ENCODE results near the gene SRGAP2C.
"Not testable (repeated sequence)": the region's sequence is repeated elsewhere in the genome, so short reads cannot be mapped to it uniquely, and the experiment has no call there.

SRGAP2C gene

DNA sequence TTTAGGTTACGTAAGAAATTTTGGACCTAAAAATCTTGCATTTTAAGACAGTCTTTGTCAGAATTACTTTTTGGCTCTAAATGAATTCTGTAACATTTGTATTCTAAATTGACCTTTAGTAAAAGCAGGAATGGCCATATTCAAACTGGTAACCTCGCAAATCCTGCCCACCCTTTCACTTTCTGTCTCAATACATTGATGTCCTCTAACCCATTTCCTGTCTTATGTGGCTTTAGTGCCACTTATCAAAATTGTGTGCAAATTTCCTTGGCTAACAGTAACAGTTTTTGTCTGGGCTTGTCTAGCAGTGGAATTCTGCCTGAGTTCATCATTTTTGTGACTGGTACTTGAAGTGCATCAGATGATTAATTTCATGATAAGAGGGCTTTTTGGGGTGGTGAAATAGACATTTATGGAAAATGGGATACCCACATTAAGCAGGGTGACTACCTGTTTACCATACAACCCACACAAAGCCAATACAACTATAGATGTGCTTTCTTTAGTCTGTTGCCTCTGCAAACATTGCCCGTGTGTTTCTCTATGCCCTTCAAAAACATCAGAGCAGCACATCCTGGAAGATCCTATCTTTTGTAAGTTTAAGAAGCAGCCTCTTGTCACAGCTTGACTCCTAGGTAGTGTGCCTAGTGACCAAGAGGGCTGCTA, 205.3 kb downstream of the SRGAP2C start:
- DNase-seq = not testable (repeated sequence)

GRCh38 chr1:121392130-121392529, 207.4 kb downstream of the SRGAP2C start:
- not testable (repeated sequence) for DNase-seq

DNA sequence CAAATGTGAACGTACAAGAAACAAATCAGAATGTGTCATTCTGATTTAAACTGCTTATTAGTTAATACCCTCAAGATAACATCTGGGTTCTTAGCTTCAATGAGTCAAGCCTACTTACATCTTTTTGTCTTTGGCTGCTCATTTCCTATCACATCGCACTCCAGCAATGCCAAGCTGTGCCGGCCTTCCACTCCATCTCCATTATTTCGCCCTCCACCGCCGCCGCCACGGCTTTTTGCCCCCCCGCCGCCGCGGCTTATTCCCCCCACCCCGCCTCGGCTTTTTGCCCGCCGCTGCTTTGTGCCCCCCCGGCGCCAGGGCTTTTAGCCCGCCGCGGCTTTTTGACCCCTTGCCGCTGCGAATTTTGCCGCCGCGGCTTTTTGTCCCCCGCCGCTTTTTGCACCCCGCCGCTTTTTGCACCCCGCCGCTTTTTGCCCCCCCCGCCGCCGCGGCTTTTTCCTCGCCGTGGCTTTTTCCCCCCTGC, 211.0 kb downstream of the SRGAP2C start:
- not testable (repeated sequence) for DNase-seq

GRCh38 chr1:121396335-121397081, 211.7 kb downstream of the SRGAP2C start:
- DNase-seq = not testable (repeated sequence)

DNA sequence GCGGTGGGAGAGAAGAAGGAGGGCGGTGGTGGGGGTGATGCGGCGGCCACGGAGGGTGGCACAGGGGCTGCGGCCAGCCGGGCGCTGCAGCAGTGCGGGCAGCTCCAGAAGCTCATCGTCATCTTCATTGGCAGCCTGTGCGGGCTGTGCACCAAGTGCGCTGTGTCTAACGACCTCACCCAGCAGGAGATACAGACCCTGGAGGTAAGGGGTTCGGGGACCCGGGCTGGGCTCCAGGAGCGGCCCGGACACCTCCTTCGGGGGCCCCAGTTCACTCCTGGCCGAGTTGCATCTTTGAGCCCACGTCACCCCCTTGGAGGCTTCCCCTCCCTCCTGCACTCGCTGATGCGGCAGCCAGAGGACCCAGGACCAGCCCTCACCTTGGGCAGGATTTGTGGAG, 212.3 kb downstream of the SRGAP2C start:
- DNase-seq = not testable (repeated sequence)

DNA sequence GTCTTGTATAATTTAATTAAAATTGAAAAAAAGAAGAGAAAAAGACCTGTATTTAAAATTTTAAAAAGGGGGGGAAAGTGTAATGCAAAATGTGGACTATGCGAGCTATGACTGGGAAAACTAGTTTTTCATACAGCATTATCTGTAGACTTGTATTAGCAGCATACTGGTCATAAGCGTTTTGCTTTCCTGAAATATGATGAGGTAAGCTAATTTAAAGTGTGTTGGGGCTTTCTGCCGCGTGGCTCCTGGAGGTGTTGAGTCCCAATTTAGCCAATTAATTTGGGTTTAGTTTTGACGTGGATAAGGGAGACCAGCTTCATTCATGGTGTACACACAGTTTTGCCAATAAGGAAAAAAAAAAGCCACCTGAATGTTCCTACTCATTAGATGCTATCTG, 214.4 kb downstream of the SRGAP2C start:
- DNase-seq = not testable (repeated sequence)

- not testable (repeated sequence) for DNase-seq
Observed at GRCh38 chr1:121400108-121400507, 215.3 kb downstream of the SRGAP2C start.

DNA sequence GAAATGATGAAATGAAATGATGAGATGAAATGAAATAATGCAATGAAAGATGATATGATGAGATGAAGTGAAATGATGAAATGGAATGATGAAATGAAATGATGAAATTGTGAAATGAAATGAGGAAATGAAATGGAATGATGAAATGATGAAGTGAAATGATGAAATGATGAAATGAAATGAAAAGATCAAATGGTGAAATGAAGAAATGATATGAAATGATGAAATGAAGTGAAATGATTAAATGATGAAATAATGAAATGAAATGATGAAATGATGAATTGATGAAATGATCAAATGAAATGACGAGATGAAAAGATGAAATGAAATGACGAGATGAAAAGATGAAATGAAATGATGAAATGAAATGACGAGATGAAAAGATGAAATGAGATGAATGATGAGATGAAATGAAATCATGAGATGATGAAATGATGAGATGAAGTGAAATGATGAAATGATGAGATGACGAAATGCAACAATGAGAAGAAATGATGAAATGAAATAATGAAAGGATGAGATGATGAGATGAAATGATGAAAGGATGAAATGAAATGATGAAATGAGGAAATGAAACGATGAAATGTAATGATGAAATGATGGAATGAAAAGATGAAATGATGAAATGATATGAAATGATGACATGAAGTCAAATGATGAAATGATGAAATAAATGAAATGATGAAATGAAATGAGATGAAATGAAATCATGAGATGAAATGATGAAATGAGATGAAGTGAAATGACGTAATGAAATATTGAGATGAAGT, 216.0 kb downstream of the SRGAP2C start:
- DNase-seq = not testable (repeated sequence)

GRCh38 chr1:121401375-121401955, 216.7 kb downstream of the SRGAP2C start:
- not testable (repeated sequence) for DNase-seq

- DNase-seq = not testable (repeated sequence)
Observed at GRCh38 chr1:121403254-121403653, 218.5 kb downstream of the SRGAP2C start.

- no peak for DNase-seq
Observed at GRCh38 chr1:121408354-121408753, 223.6 kb downstream of the SRGAP2C start.

DNA sequence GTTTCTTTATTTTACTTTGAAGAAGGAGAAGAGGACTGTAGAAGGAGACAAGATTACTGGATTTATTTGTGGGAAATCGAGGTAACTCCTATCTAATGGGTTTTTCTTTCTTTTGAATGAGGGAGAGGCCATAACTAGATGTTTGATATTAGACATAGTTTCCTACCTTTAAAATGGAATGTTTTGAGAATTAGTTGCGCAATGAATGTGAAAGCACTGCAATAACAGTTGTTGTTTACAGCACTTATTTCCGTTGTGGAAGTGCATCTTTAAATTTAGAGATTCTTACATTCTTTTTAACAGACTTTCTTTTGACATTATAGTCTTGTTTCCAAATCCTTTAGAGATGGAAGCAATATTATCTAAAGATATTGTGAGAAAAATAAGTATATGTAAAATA, 229.0 kb downstream of the SRGAP2C start:
- no peak for DNase-seq

DNA sequence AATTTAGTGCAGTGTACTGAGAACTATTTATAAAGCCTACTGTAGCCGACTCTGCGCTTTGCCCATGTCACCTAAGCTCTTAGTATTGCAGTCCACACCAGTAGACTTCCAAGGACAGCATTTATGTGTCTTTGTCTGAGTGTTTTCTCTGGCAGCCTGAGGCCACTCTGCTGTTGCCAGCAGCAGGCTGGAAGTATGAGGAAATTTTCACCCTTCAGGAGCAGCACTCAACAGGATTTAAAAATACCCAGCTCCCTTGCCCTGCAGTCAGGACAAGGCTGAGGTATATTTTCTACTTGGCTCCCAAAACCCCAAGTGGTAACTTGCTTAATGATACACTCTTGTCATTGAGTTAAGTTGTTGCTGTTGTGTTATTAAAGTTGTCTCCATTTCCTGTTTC, 230.1 kb downstream of the SRGAP2C start:
- DNase-seq = no peak

DNA sequence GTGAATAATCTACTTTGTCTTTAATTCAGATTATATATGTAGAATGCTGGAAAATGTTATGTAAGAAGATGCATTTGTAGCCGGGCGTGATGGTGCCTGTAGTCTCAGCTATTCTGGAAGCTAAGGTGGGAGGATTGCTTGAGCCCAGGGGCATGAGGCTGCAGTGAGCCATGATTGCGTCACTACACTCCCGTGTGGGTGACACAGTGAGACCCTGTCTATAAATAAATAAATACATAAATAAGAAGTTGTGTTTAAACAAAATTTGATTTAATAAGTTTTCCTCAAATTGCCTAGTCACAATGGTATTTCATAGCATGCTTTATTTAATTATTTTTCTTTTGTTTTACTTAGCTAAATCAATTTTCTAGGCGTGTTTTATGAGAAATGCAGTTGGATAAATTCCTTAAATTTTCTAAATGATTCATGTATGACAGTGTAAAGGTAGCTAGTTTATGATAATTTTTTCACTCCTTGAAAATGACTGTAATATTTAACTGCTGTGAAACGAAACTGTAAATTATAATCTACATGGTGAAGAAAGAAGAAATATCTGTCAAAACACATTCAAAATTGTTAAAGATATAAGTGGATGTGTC, 232.6 kb downstream of the SRGAP2C start:
- DNase-seq = no peak

- no peak for DNase-seq
Observed at GRCh38 chr1:121418369-121419049, 233.7 kb downstream of the SRGAP2C start.

- not testable (repeated sequence) for DNase-seq
Observed at GRCh38 chr1:121419050-121419615, 234.4 kb downstream of the SRGAP2C start.

DNA sequence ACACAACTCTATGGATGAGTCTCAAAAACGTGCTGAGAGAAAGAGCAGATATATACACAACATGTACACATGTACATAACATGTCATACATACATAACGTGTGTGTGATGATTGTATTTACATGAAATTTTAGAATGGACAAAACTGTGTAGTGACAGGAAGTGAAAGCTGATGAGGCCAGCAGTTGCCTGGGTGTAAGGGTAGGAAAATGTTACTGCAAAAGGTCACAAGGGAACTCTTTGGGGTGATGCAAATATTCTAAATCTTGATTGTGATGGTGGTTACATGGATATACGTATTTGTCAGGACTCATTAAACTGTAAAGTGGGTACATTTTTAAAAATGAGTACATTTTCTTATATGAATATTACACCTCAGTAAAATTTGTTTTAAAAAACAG, 236.7 kb downstream of the SRGAP2C start:
- not testable (repeated sequence) for DNase-seq

GRCh38 chr1:121423956-121424355, 239.2 kb downstream of the SRGAP2C start:
- not testable (repeated sequence) for DNase-seq

GRCh38 chr1:121433517-121433916, 248.7 kb downstream of the SRGAP2C start:
- DNase-seq = not testable (repeated sequence)

- not testable (repeated sequence) for DNase-seq
Observed at GRCh38 chr1:121438862-121439261, 254.1 kb downstream of the SRGAP2C start.

DNA sequence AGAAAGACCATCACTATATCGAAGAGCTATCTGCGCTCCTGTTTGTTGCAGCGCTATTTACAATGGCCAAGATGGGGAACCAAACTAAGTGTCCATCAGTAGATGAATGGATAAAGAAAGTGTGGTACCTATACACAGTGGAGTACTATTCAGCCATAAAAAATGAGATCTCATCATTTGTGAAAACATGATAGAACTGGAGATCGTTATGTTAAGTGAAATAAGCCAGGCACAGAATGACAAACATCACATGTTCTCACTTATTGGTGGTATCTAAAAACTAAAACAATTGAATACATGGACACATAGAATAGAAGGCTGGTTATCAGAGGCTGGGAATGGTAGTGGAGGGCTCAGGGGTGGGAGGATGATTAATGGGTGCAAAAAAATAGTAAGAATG, 256.2 kb downstream of the SRGAP2C start:
- DNase-seq = no peak
